Gastrocnemius medialis (tissue), 4 donors: Measurements from ENCODE around the gene WNT8B. TPM values are rescaled to one million over a fixed set of nuclear protein-coding genes. Genes with fewer than 3 reads are reported as not detected.

Source experiments
- ATAC-seq, 2 donors: fragments of 150-250 bp; one replicate each; pipeline ENCODE4 v1.9.1; 2016
- DNase-seq, 2 donors: peaks; one replicate each; pipeline ENCODE4 v3.0.0-alpha.2; 2019
- H3K27ac ChIP-seq, 4 donors: fragments of 200-600 bp; sonication (generic); 1 replicate in 1 of 4; 2 replicates in 3 of 4; pipeline ENCODE4 v1.5.1; 2016 to 2018; ENCODE audit warnings: mild to moderate bottlenecking in 2 of 4, moderate library complexity in 1 of 4
- H3K27me3 ChIP-seq, 3 donors: fragments of 200-600 bp; sonication (generic) in 2 of 3; 1 replicate in 1 of 3; 2 replicates in 2 of 3; pipeline versions ENCODE4 v1.5.1 to v1.6.0; 2016 to 2019; ENCODE audit warnings: mild to moderate bottlenecking in 1 of 3, moderate library complexity in 1 of 3
- H3K36me3 ChIP-seq, 2 donors: fragments of 200-600 bp; sonication (generic) in 1 of 2; one replicate each; pipeline ENCODE4 v1.5.1; 2017 to 2018
- H3K4me1 ChIP-seq, 2 donors: fragments of 200-600 bp; sonication (generic) in 1 of 2; one replicate each; pipeline ENCODE4 v1.5.1; 2016 to 2017; ENCODE audit warnings: mild to moderate bottlenecking in 2 of 2
- H3K4me3 ChIP-seq, 4 donors: fragments of 200-600 bp; sonication (generic) in 3 of 4; 1 replicate in 1 of 4; 2 replicates in 3 of 4; pipeline ENCODE4 v1.5.1; 2016 to 2019; ENCODE audit warnings: mild to moderate bottlenecking in 2 of 4
- H3K9me3 ChIP-seq, 3 donors: fragments of 200-600 bp; sonication (generic) in 2 of 3; 1 replicate in 1 of 3; 2 replicates in 2 of 3; pipeline ENCODE4 v1.5.1; 2016 to 2019
- POLR2A ChIP-seq, 2 donors: fragments of 450-650 bp; IDR thresholded peaks; one replicate each; pipeline ENCODE4 v1.6.1; 2017; ENCODE audit warnings: antibody characterized with exemption in 2 of 2, mild to moderate bottlenecking in 2 of 2, moderate library complexity in 2 of 2
- in situ Hi-C, 4 donors: fragments of 200-750 bp; cut with MboI; loops; one replicate each; pipeline versions ENCODE4 v1.15.0 to v1.8.0; 2017; ENCODE audit warnings: low sequenced_read_pairs in 4 of 4
- intact Hi-C: fragments of 100-400 bp; cut with DNase I; formaldehyde crosslinking; loops from one replicate; pipeline ENCODE4 v1.15.1; 2023; ENCODE audit warnings: low total_unique reads
- total RNA-seq, 4 donors: library from RNA; depleted of rRNA; stranded (reverse); fragments of >200 nt; gene quantifications; one replicate each; pipeline versions ENCODE4 v1.1.0 to v1.2.3, GENCODE V29; 2016
- TF ChIP-seq, protein P1 (sequence below), 5 experiments: fragments of 450-650 bp in 3 of 5; fragments of 200-600 bp in 2 of 5; sonication (generic) in 2 of 5; IDR thresholded peaks in 4 of 5; conservative IDR thresholded peaks in 1 of 5; 1 replicate in 4 of 5; 2 replicates in 1 of 5; pipeline ENCODE4 v1.5.1; 2016 to 2019; ENCODE audit warnings: antibody characterized with exemption in 5 of 5, mild to moderate bottlenecking in 3 of 5, moderate library complexity in 3 of 5

Gene WNT8B
- total RNA-seq, 4 donors from 2014 or later = not detected

DNA sequence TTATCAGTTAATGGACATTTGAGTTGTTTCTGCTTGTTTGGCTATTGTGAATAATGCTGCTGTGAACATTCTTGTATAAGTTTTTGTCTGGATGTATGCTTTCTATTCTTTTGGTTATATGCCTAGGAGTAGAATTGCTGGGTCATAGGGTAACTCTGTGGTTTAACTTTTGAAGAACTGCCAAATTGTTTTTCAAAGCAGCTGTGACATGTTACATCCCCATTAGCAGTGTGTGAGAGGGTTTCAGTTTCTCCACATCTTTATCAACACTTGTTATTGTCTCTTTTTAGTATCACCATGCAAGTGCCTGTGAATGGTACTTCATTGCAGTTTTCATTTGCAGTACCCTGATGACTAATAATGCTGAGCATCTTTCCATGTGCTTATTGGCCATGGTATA is 69.0 kb downstream of the WNT8B start:
- in situ Hi-C loops = no loop called here
- H3K36me3 ChIP-seq = peaks cover 0 to 6% of the 10 kb centered on the region in 2 donors
- no peak overlapping the region for H3K4me3 ChIP-seq
- H3K9me3 ChIP-seq = no peaks in the 10 kb centered on the region
- intact Hi-C loops = loop anchor here (10.0 kb wide), 1 partner anchor 1283 kb away; the partner anchor contains the start of gene OGA
- no peaks in the 10 kb centered on the region for H3K27me3 ChIP-seq
- DNase-seq = no peak
- no peak overlapping the region for H3K27ac ChIP-seq
- TF ChIP-seq, protein P1, sequence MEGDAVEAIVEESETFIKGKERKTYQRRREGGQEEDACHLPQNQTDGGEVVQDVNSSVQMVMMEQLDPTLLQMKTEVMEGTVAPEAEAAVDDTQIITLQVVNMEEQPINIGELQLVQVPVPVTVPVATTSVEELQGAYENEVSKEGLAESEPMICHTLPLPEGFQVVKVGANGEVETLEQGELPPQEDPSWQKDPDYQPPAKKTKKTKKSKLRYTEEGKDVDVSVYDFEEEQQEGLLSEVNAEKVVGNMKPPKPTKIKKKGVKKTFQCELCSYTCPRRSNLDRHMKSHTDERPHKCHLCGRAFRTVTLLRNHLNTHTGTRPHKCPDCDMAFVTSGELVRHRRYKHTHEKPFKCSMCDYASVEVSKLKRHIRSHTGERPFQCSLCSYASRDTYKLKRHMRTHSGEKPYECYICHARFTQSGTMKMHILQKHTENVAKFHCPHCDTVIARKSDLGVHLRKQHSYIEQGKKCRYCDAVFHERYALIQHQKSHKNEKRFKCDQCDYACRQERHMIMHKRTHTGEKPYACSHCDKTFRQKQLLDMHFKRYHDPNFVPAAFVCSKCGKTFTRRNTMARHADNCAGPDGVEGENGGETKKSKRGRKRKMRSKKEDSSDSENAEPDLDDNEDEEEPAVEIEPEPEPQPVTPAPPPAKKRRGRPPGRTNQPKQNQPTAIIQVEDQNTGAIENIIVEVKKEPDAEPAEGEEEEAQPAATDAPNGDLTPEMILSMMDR (IDR thresholded peaks at IDR 0.05 in 4 of 5, conservative IDR thresholded peaks at IDR 0.05 in 1 of 5) = no peak
- TF ChIP-seq POLR2A (IDR thresholded peaks at IDR 0.05) = no peak
- peaks cover 27 to 37% of the 10 kb centered on the region in 2 donors for H3K4me1 ChIP-seq
- no peak for ATAC-seq

Other genes starting within 250 kb of the WNT8B start
- gene CHUK, start 233.4 kb upstream of the WNT8B start, total RNA-seq = 10 to 100 TPM; 19.4 to 31.4 (median 23.5) TPM
- 10 to 100 TPM; 11.6 to 13.8 (median 13.0) TPM for gene CWF19L1, start 195.4 kb upstream of the WNT8B start, total RNA-seq
- 100 to 1,000 TPM in 1 of 4 donors, 10 to 100 TPM in 3; 60.4 to 114 (median 75.1) TPM for gene BLOC1S2, start 176.3 kb upstream of the WNT8B start, total RNA-seq
- not detected for gene PKD2L1, start 132.8 kb upstream of the WNT8B start, total RNA-seq
- 1 to 10 TPM; 1.1 to 1.9 (median 1.6) TPM for gene SCD, start 115.8 kb upstream of the WNT8B start, total RNA-seq
- gene SEC31B, start 56.9 kb downstream of the WNT8B start, total RNA-seq = 1 to 10 TPM; 1.7 to 3.8 (median 2.1) TPM
- 100 to 1,000 TPM; 170 to 229 (median 219) TPM for gene NDUFB8, start 66.9 kb downstream of the WNT8B start, total RNA-seq
- gene HIF1AN, start 72.9 kb downstream of the WNT8B start, total RNA-seq = 10 to 100 TPM; 21.6 to 25.7 (median 24.0) TPM